ENCODE measurements around the gene PDP2. TPM values are rescaled to one million over a fixed set of nuclear protein-coding genes. Genes with fewer than 3 reads are reported as not detected.
A peak's percentile ranks its signal among the peaks of the same experiment; 100 is the strongest.

The PDP2 gene
- 14.0 TPM for total RNA-seq

- intact Hi-C loops (cut with DNase I) = no loop called here
- H3K27me3 ChIP-seq = no peaks in the 10 kb centered on the region
- peak in 1 of 2 donors; percentile 96 for DNase-seq (ENCODE audit: extremely low spot score in 2 of 2)
- no peaks in the 10 kb centered on the region for H3K9me3 ChIP-seq
- peaks cover 20% of the 10 kb centered on the region for H3K4me1 ChIP-seq
- peaks cover 0 to 9% of the 10 kb centered on the region in 2 donors for H3K36me3 ChIP-seq
- TF ChIP-seq POLR2AphosphoS5 (IDR thresholded peaks at IDR 0.05; ENCODE audit: insufficient read depth in 1 of 2, low read depth in 1 of 2) (peak; percentile 85 to 88), CTCF (IDR thresholded peaks at IDR 0.05) (peak in 1 of 3 experiments; percentile 16), POLR2A (IDR thresholded peaks at IDR 0.05) (peak in 1 of 2 donors; percentile 18)
- H3K4me3 ChIP-seq = peak within 1 kb of the TSS; percentile 88 to 93
- H3K27ac ChIP-seq = peak within 1 kb of the TSS; percentile 83
These were observed at the start of gene PDP2 for GRCh38 chr16:66880288-66881013. TSS of gene PDP2 (plus strand) at chr16:66880515. CDS start at chr16:66884285, 3,770 bp downstream.

DNA sequence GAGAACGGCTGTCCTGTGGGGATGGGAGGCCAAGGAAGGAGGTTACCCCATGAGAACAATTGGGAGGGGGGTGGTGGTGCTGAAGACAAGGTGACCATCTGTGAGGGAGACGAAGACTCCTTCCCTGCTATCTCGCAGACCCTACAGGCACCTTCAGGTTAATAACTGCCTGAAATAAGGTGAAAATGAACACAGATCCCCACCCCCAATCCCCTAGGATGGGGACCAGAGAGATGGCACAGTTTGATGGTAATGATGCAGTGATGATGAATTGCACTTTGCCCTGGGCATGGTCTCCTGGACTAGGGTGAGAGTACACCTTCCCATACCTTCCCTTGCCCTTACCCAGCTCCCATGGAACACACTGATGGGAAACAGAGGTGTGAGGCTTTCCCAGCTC lies 48.1 kb upstream of the PDP2 start:
- no peaks in the 10 kb centered on the region for H3K9me3 ChIP-seq

DNA sequence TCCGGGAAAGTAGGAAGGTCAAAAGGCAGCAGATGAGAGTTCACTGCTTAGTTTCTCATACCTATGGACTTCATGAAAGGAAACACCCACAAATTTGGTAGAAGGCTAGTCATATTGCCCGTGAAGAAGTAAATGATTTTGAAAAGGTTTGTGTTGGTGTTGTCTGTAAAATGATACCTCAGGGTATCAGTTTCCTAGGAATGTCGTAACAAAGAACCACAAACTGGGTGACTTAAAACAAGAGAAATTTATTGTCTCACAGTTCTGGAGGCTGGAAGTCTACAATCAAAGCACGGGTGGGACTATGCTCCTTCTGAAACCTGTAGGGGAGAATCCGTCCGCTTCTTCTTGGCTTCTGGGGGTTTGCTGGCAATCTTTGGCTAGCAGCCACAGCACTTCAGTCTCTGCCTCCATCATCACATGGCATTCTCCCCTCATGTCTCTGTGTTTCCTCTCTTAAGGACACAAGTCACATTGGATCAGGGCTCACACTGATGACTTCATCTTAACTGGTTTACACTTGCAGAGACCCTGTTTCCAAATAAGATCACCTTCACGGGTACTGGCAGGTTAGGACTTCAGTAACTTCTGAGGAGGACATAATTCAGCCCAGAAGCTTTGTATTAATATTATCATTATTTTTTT lies 47.5 kb upstream of the PDP2 start:
- peaks cover 20% of the 10 kb centered on the region for H3K4me1 ChIP-seq
- intact Hi-C loops (cut with DNase I) = no loop called here
- TF ChIP-seq CTCF (IDR thresholded peaks at IDR 0.05) = no peak
- no peak for TF ChIP-seq POLR2A (IDR thresholded peaks at IDR 0.05)
- no peak for TF ChIP-seq POLR2AphosphoS5 (IDR thresholded peaks at IDR 0.05; ENCODE audit: insufficient read depth in 1 of 2, low read depth in 1 of 2)

More for the DNA sequence above, 48.1 kb upstream of the PDP2 start:
- no peak for DNase-seq (ENCODE audit: extremely low spot score in 2 of 2)
- TF ChIP-seq POLR2A (IDR thresholded peaks at IDR 0.05) (no peak), CTCF (IDR thresholded peaks at IDR 0.05) (no peak), POLR2AphosphoS5 (IDR thresholded peaks at IDR 0.05; ENCODE audit: insufficient read depth in 1 of 2, low read depth in 1 of 2) (no peak)
- Histone ChIP-seq H3K27me3 (no peaks in the 10 kb centered on the region), H3K27ac (no peak overlapping the region), H3K4me3 (no peak overlapping the region), H3K36me3 (no peaks in the 10 kb centered on the region), H3K4me1 (peaks cover 20% of the 10 kb centered on the region)
- intact Hi-C loops (cut with DNase I) = no loop called here

DNA sequence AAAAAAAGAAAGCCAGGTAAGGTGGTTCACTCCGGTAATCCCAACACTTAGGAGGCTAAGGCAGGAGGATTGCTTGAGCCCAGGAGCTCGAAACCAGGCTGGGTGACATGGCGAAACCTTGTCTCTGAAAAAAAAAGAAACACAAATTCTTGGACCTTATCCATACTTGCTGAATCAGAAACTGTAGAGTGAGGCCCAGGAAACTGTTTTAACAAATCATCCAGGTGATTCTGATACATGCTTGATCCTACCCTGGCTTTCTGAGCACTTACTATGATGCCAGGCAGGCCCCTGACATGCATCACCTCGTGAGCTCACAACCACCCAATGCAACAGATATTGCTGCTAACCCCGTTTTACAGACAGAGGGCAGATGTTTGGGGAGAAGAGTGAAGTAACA lies 45.6 kb upstream of the PDP2 start:
- TF ChIP-seq POLR2A (IDR thresholded peaks at IDR 0.05) (no peak), POLR2AphosphoS5 (IDR thresholded peaks at IDR 0.05; ENCODE audit: insufficient read depth in 1 of 2, low read depth in 1 of 2) (no peak), CTCF (IDR thresholded peaks at IDR 0.05) (no peak)
- H3K9me3 ChIP-seq = no peaks in the 10 kb centered on the region
- H3K27me3 ChIP-seq = no peaks in the 10 kb centered on the region
- no peak overlapping the region for H3K4me3 ChIP-seq
- H3K27ac ChIP-seq = no peak overlapping the region
- H3K36me3 ChIP-seq = no peaks in the 10 kb centered on the region
- intact Hi-C loops (cut with DNase I) = no loop called here
- peak in 1 of 2 donors; percentile 13 for DNase-seq (ENCODE audit: extremely low spot score in 2 of 2)
- peaks cover 5% of the 10 kb centered on the region for H3K4me1 ChIP-seq

More for the DNA sequence above, 47.5 kb upstream of the PDP2 start:
- H3K36me3 ChIP-seq = no peaks in the 10 kb centered on the region
- no peak overlapping the region for H3K4me3 ChIP-seq
- no peaks in the 10 kb centered on the region for H3K27me3 ChIP-seq
- no peak overlapping the region for H3K27ac ChIP-seq
- peak in 1 of 2 donors; percentile 49 for DNase-seq (ENCODE audit: extremely low spot score in 2 of 2)
- no peaks in the 10 kb centered on the region for H3K9me3 ChIP-seq

- intact Hi-C loops (cut with DNase I) = no loop called here
- Histone ChIP-seq H3K4me1 (peaks cover 17% of the 10 kb centered on the region), H3K27ac (no peak overlapping the region), H3K27me3 (no peaks in the 10 kb centered on the region), H3K4me3 (no peak overlapping the region), H3K36me3 (no peaks in the 10 kb centered on the region), H3K9me3 (no peaks in the 10 kb centered on the region)
- peak in 1 of 2 donors; percentile 37 for DNase-seq (ENCODE audit: extremely low spot score in 2 of 2)
- no peak for TF ChIP-seq POLR2A (IDR thresholded peaks at IDR 0.05)
- no peak for TF ChIP-seq CTCF (IDR thresholded peaks at IDR 0.05)
- no peak for TF ChIP-seq POLR2AphosphoS5 (IDR thresholded peaks at IDR 0.05; ENCODE audit: insufficient read depth in 1 of 2, low read depth in 1 of 2)
These were observed 39.4 kb upstream of the PDP2 start for GRCh38 chr16:66840883-66841282.
